GM19240 (cell line): ENCODE results near the gene CPA4.
A peak's percentile ranks its signal among the peaks of the same experiment; 100 is the strongest.

Experiments used
- DNase-seq: peaks from one replicate; pipeline ENCODE4 v3.0.0; 2011; ENCODE audit warnings: low spot score; ENCODE audit not compliant: insufficient read length

CPA4 gene

GRCh38 chr7:130364451-130364850 is 71.5 kb downstream of the CPA4 start:
- DNase-seq, result no peak

GRCh38 chr7:130365088-130365487 is 72.1 kb downstream of the CPA4 start:
- DNase-seq, result no peak

- DNase-seq, result peak; percentile 38
These were observed 72.8 kb downstream of the CPA4 start for GRCh38 chr7:130365511-130366441.

- DNase-seq, result no peak
These were observed 73.6 kb downstream of the CPA4 start for GRCh38 chr7:130366564-130366963.

GRCh38 chr7:130367088-130367755 is 74.3 kb downstream of the CPA4 start:
- DNase-seq, result no peak

GRCh38 chr7:130367836-130368746 is 75.1 kb downstream of the CPA4 start:
- DNase-seq, result no peak

GRCh38 chr7:130369110-130369711 is 76.2 kb downstream of the CPA4 start:
- DNase-seq, result no peak

- no peak for DNase-seq
These were observed 77.0 kb downstream of the CPA4 start for GRCh38 chr7:130369831-130370550.

- no peak for DNase-seq
These were observed 78.1 kb downstream of the CPA4 start for GRCh38 chr7:130371046-130371445.

GRCh38 chr7:130372402-130373165 is 79.6 kb downstream of the CPA4 start:
- DNase-seq, result no peak
